Esophagus squamous epithelium (tissue), 5 donors: Measurements from ENCODE around the gene PLSCR1. TPM values are rescaled to one million over a fixed set of nuclear protein-coding genes. Genes with fewer than 3 reads are reported as not detected.

Source experiments
- DNase-seq: peaks from one replicate; lab custom pipeline; 2025; lab: John Stamatoyannopoulos, UW
- H3K27ac ChIP-seq, 4 donors: fragments of 200-600 bp; sonication (generic); one replicate each; pipeline ENCODE4 v1.5.1; 2016 to 2019; ENCODE audit warnings: mild to moderate bottlenecking in 1 of 4
- H3K27me3 ChIP-seq, 4 donors: fragments of 200-600 bp; sonication (generic); 1 replicate in 3 of 4; 2 replicates in 1 of 4; pipeline versions ENCODE4 v1.5.1 to v1.6.0; 2017 to 2021; ENCODE audit warnings: antibody characterized with exemption in 1 of 4
- H3K36me3 ChIP-seq, 3 donors: fragments of 200-600 bp; sonication (generic); one replicate each; pipeline ENCODE4 v1.5.1; 2016 to 2019
- H3K4me1 ChIP-seq, 3 donors: fragments of 200-600 bp; sonication (generic); one replicate each; pipeline ENCODE4 v1.5.1; 2017 to 2019
- H3K4me3 ChIP-seq, 4 donors: fragments of 200-600 bp; sonication (generic); 1 replicate in 3 of 4; 2 replicates in 1 of 4; pipeline ENCODE4 v1.5.1; 2016 to 2019; ENCODE audit warnings: mild to moderate bottlenecking in 2 of 4, moderate library complexity in 1 of 4
- H3K9me3 ChIP-seq, 3 donors: fragments of 200-600 bp; sonication (generic); one replicate each; pipeline ENCODE4 v1.5.1; 2016 to 2019
- CTCF ChIP-seq, 6 experiments: fragments of 450-650 bp in 4 of 6; fragments of 200-600 bp in 2 of 6; sonication (generic) in 2 of 6; IDR thresholded peaks; one replicate each; pipeline ENCODE4 v1.5.1; 2016 to 2019; ENCODE audit warnings: antibody characterized with exemption in 6 of 6, mild to moderate bottlenecking in 4 of 6, moderate library complexity in 4 of 6
- POLR2A ChIP-seq, 4 donors: fragments of 450-650 bp; IDR thresholded peaks; one replicate each; pipeline ENCODE4 v1.6.1; 2017; ENCODE audit warnings: antibody characterized with exemption in 4 of 4, mild to moderate bottlenecking in 4 of 4, moderate library complexity in 3 of 4
- WGBS, 2 donors: methylation state at CpG; one replicate each; pipeline ENCODE4 v1.1.5; 2018; 5-methylcytosine and 5-hydroxymethylcytosine counted together
- intact Hi-C: fragments of 100-400 bp; cut with DNase I; formaldehyde crosslinking; loops from one replicate; pipeline ENCODE4 v1.15.0; 2022
- total RNA-seq, 4 donors: library from RNA; depleted of rRNA; stranded (reverse); fragments of >200 nt; gene quantifications; one replicate each; pipeline ENCODE4 v1.1.0, GENCODE V29; 2016
- donor health status: DM: yes; HTN: yes; CAD: no.

Gene PLSCR1
- total RNA-seq, result 100 to 1,000 TPM in 1 of 4 donors, 10 to 100 TPM in 3; 51.1 to 138 (median 63.3) TPM

- Histone ChIP-seq H3K9me3 (no peaks in the 10 kb centered on the region), H3K4me3 (peak within 1 kb of the TSS; percentile 62 to 86 (median 80)), H3K27ac (peak within 1 kb of the TSS; percentile 92 to 99 (median 97)), H3K4me1 (peaks cover 0 to 52% (median 23%) of the 10 kb centered on the region in 3 donors), H3K27me3 (no peaks in the 10 kb centered on the region), H3K36me3 (no peaks in the 10 kb centered on the region)
- intact Hi-C loops, result no loop called here
- WGBS, 2 donors, result 0% methylated on average over 16 to 24 of the region's 51 CpGs
- DNase-seq, result peak; percentile 55
- TF ChIP-seq CTCF (IDR thresholded peaks at IDR 0.05) (no peak), POLR2A (IDR thresholded peaks at IDR 0.05) (peak in 3 of 4 donors; percentile 65 to 90 (median 85))
These were observed at the start of gene PLSCR1 for GRCh38 chr3:146544002-146544928. PLSCR1 (minus strand) TSS chr3:146544607; CDS start chr3:146536552, 8,055 bp downstream.

GRCh38 chr3:146593776-146594175 is 49.4 kb upstream of the PLSCR1 start:
- TF ChIP-seq CTCF (IDR thresholded peaks at IDR 0.05) (no peak), POLR2A (IDR thresholded peaks at IDR 0.05) (no peak)
- no peaks in the 10 kb centered on the region for H3K9me3 ChIP-seq
- no peaks in the 10 kb centered on the region for H3K4me1 ChIP-seq
- intact Hi-C loops, result no loop called here
- no peaks in the 10 kb centered on the region for H3K36me3 ChIP-seq
- no peak overlapping the region for H3K27ac ChIP-seq
- DNase-seq, result no peak
- no peak overlapping the region for H3K4me3 ChIP-seq
- 80 to 83% methylated on average over 3 of the region's 3 CpGs for WGBS, 2 donors
- H3K27me3 ChIP-seq, result no peaks in the 10 kb centered on the region

- no peak overlapping the region for H3K27ac ChIP-seq
- DNase-seq, result no peak
- no peak for TF ChIP-seq POLR2A (IDR thresholded peaks at IDR 0.05)
- TF ChIP-seq CTCF (IDR thresholded peaks at IDR 0.05), result no peak
- H3K9me3 ChIP-seq, result no peaks in the 10 kb centered on the region
- no peaks in the 10 kb centered on the region for H3K4me1 ChIP-seq
- 41 to 43% methylated on average over 2 of the region's 2 CpGs for WGBS, 2 donors
- H3K4me3 ChIP-seq, result no peak overlapping the region
- H3K36me3 ChIP-seq, result no peaks in the 10 kb centered on the region
- H3K27me3 ChIP-seq, result no peaks in the 10 kb centered on the region
- intact Hi-C loops, result no loop called here
These were observed 46.1 kb upstream of the PLSCR1 start for GRCh38 chr3:146590521-146590920.

GRCh38 chr3:146589899-146590508 is 45.6 kb upstream of the PLSCR1 start:
- DNase-seq, result no peak
- Histone ChIP-seq H3K4me1 (no peaks in the 10 kb centered on the region), H3K27ac (no peak overlapping the region), H3K36me3 (no peaks in the 10 kb centered on the region), H3K27me3 (no peaks in the 10 kb centered on the region), H3K4me3 (no peak overlapping the region), H3K9me3 (no peaks in the 10 kb centered on the region)
- 6 to 16% methylated on average over 1 of the region's 1 CpG for WGBS, 2 donors
- TF ChIP-seq POLR2A (IDR thresholded peaks at IDR 0.05) (no peak), CTCF (IDR thresholded peaks at IDR 0.05) (peak in 5 of 6 experiments; percentile 22 to 58 (median 46))
- intact Hi-C loops, result loop anchor here (10.0 kb wide), 1 partner anchor 375 kb away; no protein-coding TSS in a partner anchor

- Histone ChIP-seq H3K36me3 (no peaks in the 10 kb centered on the region), H3K9me3 (peaks cover 0 to 6% (median 0%) of the 10 kb centered on the region in 3 donors), H3K4me3 (no peak overlapping the region), H3K4me1 (peaks cover 0 to 6% (median 0%) of the 10 kb centered on the region in 3 donors), H3K27ac (no peak overlapping the region), H3K27me3 (no peaks in the 10 kb centered on the region)
- no peak for DNase-seq
- TF ChIP-seq POLR2A (IDR thresholded peaks at IDR 0.05) (no peak), CTCF (IDR thresholded peaks at IDR 0.05) (no peak)
- intact Hi-C loops, result loop anchor here (10.0 kb wide), 1 partner anchor 370 kb away; no protein-coding TSS in a partner anchor
These were observed 40.7 kb upstream of the PLSCR1 start for GRCh38 chr3:146585156-146585555.
